OCI-LY3 (cell line): ENCODE results near the gene RANBP1.
"Not testable (repeated sequence)": the region's sequence is repeated elsewhere in the genome, so short reads cannot be mapped to it uniquely, and the experiment has no call there.

Source experiments
- H2AFZ ChIP-seq: fragments of 200-600, 300-600 bp; shearing (Covaris generic); 2 replicates; pipeline ENCODE4 v1.6.0; 2014; ENCODE audit warnings: antibody characterized with exemption, low read depth, low read length
- H3K27ac ChIP-seq: fragments of 200-600, 300-600 bp; sonication (generic); 2 replicates; pipeline ENCODE4 v1.5.1; 2014; ENCODE audit warnings: mild to moderate bottlenecking, low read length, moderate library complexity, mixed read lengths
- H3K27me3 ChIP-seq: fragments of 200-600, 300-600 bp; sonication (generic); 2 replicates; pipeline ENCODE4 v1.6.1; 2014; ENCODE audit warnings: low read depth, low read length, mixed read lengths
- H3K36me3 ChIP-seq: fragments of 200-600, 300-600 bp; sonication (generic); replicated peaks from 2 replicates; pipeline ENCODE3; 2014; ENCODE audit warnings: low read depth, low read length, mixed read lengths
- H3K4me1 ChIP-seq: fragments of 300-600, 200-600 bp; sonication (generic); 2 replicates; pipeline ENCODE4 v1.6.1; 2014; ENCODE audit warnings: low read length, mixed read lengths
- H3K4me2 ChIP-seq: fragments of 200-600, 300-600 bp; sonication (generic); 2 replicates; pipeline ENCODE4 v1.6.1; 2014; ENCODE audit warnings: low read length, mixed read lengths
- H3K4me3 ChIP-seq: fragments of 300-600, 200-600 bp; sonication (generic); 2 replicates; pipeline ENCODE4 v1.5.1; 2014; ENCODE audit warnings: antibody characterized with exemption, mild to moderate bottlenecking, low read length, moderate library complexity
- H3K79me2 ChIP-seq: fragments of 300-600, 200-600 bp; shearing (Covaris generic); 2 replicates; pipeline ENCODE4 v1.6.1; 2014; ENCODE audit warnings: mild to moderate bottlenecking, low read length, mixed read lengths
- H3K9ac ChIP-seq: fragments of 300-600, 200-600 bp; shearing (Covaris generic); 2 replicates; pipeline ENCODE4 v1.6.0; 2014; ENCODE audit warnings: mild to moderate bottlenecking, low read length, moderate library complexity
- H3K9me3 ChIP-seq: fragments of 200-600, 300-600 bp; shearing (Covaris generic); 2 replicates; pipeline ENCODE4 v1.6.1; 2014; ENCODE audit warnings: low read length, mixed read lengths; ENCODE audit not compliant: insufficient read depth
- H4K20me1 ChIP-seq: fragments of 200-600, 300-600 bp; sonication (generic); 2 replicates; pipeline ENCODE4 v1.6.1; 2016; ENCODE audit warnings: low read length, mixed read lengths; ENCODE audit not compliant: insufficient read depth
- CTCF ChIP-seq: fragments of 200-600, 300-600 bp; sonication (generic); IDR thresholded peaks from 2 replicates; pipeline ENCODE4 v1.5.1; 2014; ENCODE audit warnings: antibody characterized with exemption, low read length, low read depth
- EZH2phosphoT487 ChIP-seq: fragments of 200-600 bp; shearing (Covaris generic); IDR thresholded peaks from 2 replicates; pipeline ENCODE4 v1.6.1; 2018; ENCODE audit warnings: antibody characterized with exemption, mixed run types, low read depth

The RANBP1 gene

GRCh38 chr22:20158391-20159036, 42.6 kb downstream of the RANBP1 start:
- Histone ChIP-seq H2AFZ (no peak overlapping the region), H3K4me2 (no peak overlapping the region), H4K20me1 (no peaks in the 10 kb centered on the region), H3K27ac (no peak overlapping the region), H3K4me3 (no peak overlapping the region), H3K27me3 (peaks cover 21% of the 10 kb centered on the region), H3K9me3 (no peaks in the 10 kb centered on the region), H3K4me1 (no peaks in the 10 kb centered on the region), H3K36me3 (no peaks in the 10 kb centered on the region), H3K9ac (no peak overlapping the region), H3K79me2 (no peaks in the 10 kb centered on the region)
- TF ChIP-seq CTCF (no peak), EZH2phosphoT487 (no peak)

- Histone ChIP-seq H3K36me3 (no peaks in the 10 kb centered on the region), H4K20me1 (no peaks in the 10 kb centered on the region), H3K27me3 (peaks cover 21% of the 10 kb centered on the region), H3K9me3 (no peaks in the 10 kb centered on the region), H3K4me1 (no peaks in the 10 kb centered on the region), H3K9ac (no peak overlapping the region), H2AFZ (no peak overlapping the region), H3K27ac (no peak overlapping the region), H3K4me3 (no peak overlapping the region), H3K79me2 (no peaks in the 10 kb centered on the region), H3K4me2 (no peak overlapping the region)
- TF ChIP-seq EZH2phosphoT487 = no peak
- no peak for TF ChIP-seq CTCF
Measured at GRCh38 chr22:20159076-20159475, 43.2 kb downstream of the RANBP1 start.

GRCh38 chr22:20159531-20159930, 43.6 kb downstream of the RANBP1 start:
- H3K4me3 ChIP-seq, H3K79me2 ChIP-seq, H3K4me1 ChIP-seq, H2AFZ ChIP-seq, H3K36me3 ChIP-seq, H3K27ac ChIP-seq, H4K20me1 ChIP-seq, H3K4me2 ChIP-seq, H3K9me3 ChIP-seq, H3K9ac ChIP-seq: not testable (repeated sequence)
- peaks cover 21% of the 10 kb centered on the region for H3K27me3 ChIP-seq

- Histone ChIP-seq H3K79me2 (no peaks in the 10 kb centered on the region), H2AFZ (no peak overlapping the region), H3K9me3 (no peaks in the 10 kb centered on the region), H3K4me3 (no peak overlapping the region), H4K20me1 (no peaks in the 10 kb centered on the region), H3K9ac (no peak overlapping the region), H3K4me2 (no peak overlapping the region), H3K27me3 (peaks cover 21% of the 10 kb centered on the region), H3K36me3 (no peaks in the 10 kb centered on the region), H3K4me1 (no peaks in the 10 kb centered on the region), H3K27ac (no peak overlapping the region)
- TF ChIP-seq CTCF (no peak), EZH2phosphoT487 (no peak)
Measured at GRCh38 chr22:20160041-20160440, 44.1 kb downstream of the RANBP1 start.

GRCh38 chr22:20164863-20165262, 49.0 kb downstream of the RANBP1 start:
- H3K4me1 ChIP-seq = no peaks in the 10 kb centered on the region
- no peak overlapping the region for H3K9ac ChIP-seq
- TF ChIP-seq CTCF (no peak), EZH2phosphoT487 (no peak)
- H4K20me1 ChIP-seq = no peaks in the 10 kb centered on the region
- H3K9me3 ChIP-seq = no peaks in the 10 kb centered on the region
- no peak overlapping the region for H3K27ac ChIP-seq
- H3K4me3 ChIP-seq = no peak overlapping the region
- H2AFZ ChIP-seq = no peak overlapping the region
- no peak overlapping the region for H3K4me2 ChIP-seq
- peaks cover 4% of the 10 kb centered on the region; the same call in 1 of the 2 replicates for H3K27me3 ChIP-seq
- no peaks in the 10 kb centered on the region for H3K79me2 ChIP-seq
- H3K36me3 ChIP-seq = no peaks in the 10 kb centered on the region
